GM21723 (cell line): ENCODE results near the gene COLEC11.

Experiments
- ATAC-seq: cut with Tn5 transposase; IDR thresholded peaks from one replicate; pipeline ENCODE4 v1.9.1; 2021; ENCODE audit warnings: mild to moderate bottlenecking, moderate library complexity; ENCODE audit not compliant: unreplicated experiment

Gene COLEC11

GRCh38 chr2:3670376-3670775 lies 75.5 kb downstream of the COLEC11 start:
- no peak for ATAC-seq

- no peak for ATAC-seq
Measured at GRCh38 chr2:3670941-3671340, 76.0 kb downstream of the COLEC11 start.

GRCh38 chr2:3672861-3673678 lies 78.2 kb downstream of the COLEC11 start:
- no peak for ATAC-seq

GRCh38 chr2:3674066-3674845 lies 79.3 kb downstream of the COLEC11 start:
- no peak for ATAC-seq

GRCh38 chr2:3675687-3676086 lies 80.8 kb downstream of the COLEC11 start:
- no peak for ATAC-seq

GRCh38 chr2:3677436-3677835 lies 82.5 kb downstream of the COLEC11 start:
- no peak for ATAC-seq

GRCh38 chr2:3678212-3678611 lies 83.3 kb downstream of the COLEC11 start:
- no peak for ATAC-seq

GRCh38 chr2:3679180-3679579 lies 84.3 kb downstream of the COLEC11 start:
- ATAC-seq = no peak

- no peak for ATAC-seq
Measured at GRCh38 chr2:3679616-3680393, 84.9 kb downstream of the COLEC11 start.

GRCh38 chr2:3680548-3681345 lies 85.8 kb downstream of the COLEC11 start:
- ATAC-seq = no peak

- ATAC-seq = no peak
Measured at GRCh38 chr2:3681625-3682024, 86.7 kb downstream of the COLEC11 start.

GRCh38 chr2:3682811-3683210 lies 87.9 kb downstream of the COLEC11 start:
- no peak for ATAC-seq

GRCh38 chr2:3683748-3684454 lies 89.0 kb downstream of the COLEC11 start:
- ATAC-seq = no peak

GRCh38 chr2:3689998-3690748 lies 95.3 kb downstream of the COLEC11 start:
- ATAC-seq = no peak

- ATAC-seq = no peak
Measured at GRCh38 chr2:3692375-3692774, 97.5 kb downstream of the COLEC11 start.
